Measurements from ENCODE around the gene TCN1.

DNA sequence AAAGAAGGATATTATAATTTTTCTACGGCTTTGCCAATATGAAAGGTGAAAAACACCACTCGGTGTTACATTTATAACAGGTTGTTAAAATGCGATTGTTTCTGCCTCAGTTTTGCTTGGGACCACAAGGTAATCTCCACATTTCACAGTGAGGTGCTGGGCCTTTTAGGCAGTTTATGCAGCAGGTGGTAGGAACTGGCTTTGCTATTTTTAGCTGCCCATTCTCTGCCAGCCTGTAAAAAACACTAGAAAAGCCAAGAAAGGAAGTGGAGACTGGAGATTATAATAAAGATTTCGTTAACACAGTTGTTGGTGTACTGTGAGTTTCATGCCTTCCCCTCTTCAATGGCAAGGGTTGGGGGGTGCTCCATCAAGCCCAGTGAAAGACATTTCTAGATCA lies 47.7 kb downstream of the TCN1 start:
- TF ChIP-seq CTCF (IDR thresholded peaks at IDR 0.05) (no peak), POLR2A (IDR thresholded peaks at IDR 0.05) (no peak), POLR2AphosphoS5 (IDR thresholded peaks at IDR 0.05) (no peak)

Measured in prostate gland (tissue), 2 donors.